Measurements from ENCODE around the gene PKIG. TPM values are rescaled to one million over a fixed set of nuclear protein-coding genes. Genes with fewer than 3 reads are reported as not detected.

PKIG gene
- total RNA-seq, 2 experiments from 2014 or later: 31.7 to 46.9 TPM

GRCh38 chr20:44543358-44543757 lies 39.0 kb upstream of the PKIG start:
- DNase-seq (ENCODE audit: low spot score): no peak
- H3K27ac ChIP-seq (ENCODE audit: low read depth, low read length, poor library complexity, severe bottlenecking): no peak overlapping the region
- no TSS peak for BruUV-seq (replicated peaks)
- H3K9me2 ChIP-seq (ENCODE audit: insufficient read depth, low read length): no peaks in the 10 kb centered on the region
- intact Hi-C loops (cut with micrococcal nuclease; ENCODE audit: unreplicated experiment): no loop called here
- no peaks in the 10 kb centered on the region for H4K20me1 ChIP-seq (ENCODE audit: insufficient read depth, low read length)
- H3K4me2 ChIP-seq (ENCODE audit: low read length): no peak overlapping the region
- POLR2A ChIA-PET: interaction anchor here (0.6 kb wide), 1 partner anchor 151 kb away, joined by 8 read pairs; no protein-coding TSS in a partner anchor
- H3K79me2 ChIP-seq (ENCODE audit: insufficient read depth, low read depth, low read length): no peaks in the 10 kb centered on the region
- no peak overlapping the region for H2AFZ ChIP-seq (ENCODE audit: low read length)
- H3K4me1 ChIP-seq (ENCODE audit: insufficient read depth, low read length, poor library complexity, severe bottlenecking): no peaks in the 10 kb centered on the region
- TF ChIP-seq CTCF (conservative IDR thresholded peaks at IDR 0.05; ENCODE audit: low read length): no peak
- no peak for TF ChIP-seq EZH2phosphoT487 (IDR thresholded peaks at IDR 0.05; ENCODE audit: borderline replicate concordance, low read depth, low read length)
- H3K36me3 ChIP-seq (ENCODE audit: insufficient read depth, low read length): no peaks in the 10 kb centered on the region
- CTCF ChIA-PET (ENCODE audit: unreplicated experiment): no interaction called here
- no peaks in the 10 kb centered on the region for H3K9me3 ChIP-seq (ENCODE audit: low read length)
- H3K4me3 ChIP-seq (ENCODE audit: low read depth, low read length, poor library complexity, severe bottlenecking): no peak overlapping the region

- Histone ChIP-seq H3K4me1 (ENCODE audit: insufficient read depth, low read length, poor library complexity, severe bottlenecking) (no peaks in the 10 kb centered on the region), H4K20me1 (ENCODE audit: insufficient read depth, low read length) (no peaks in the 10 kb centered on the region), H3K9me3 (ENCODE audit: low read length) (no peaks in the 10 kb centered on the region), H3K27ac (ENCODE audit: low read depth, low read length, poor library complexity, severe bottlenecking) (no peak overlapping the region), H3K36me3 (ENCODE audit: insufficient read depth, low read length) (no peaks in the 10 kb centered on the region), H2AFZ (ENCODE audit: low read length) (no peak overlapping the region), H3K4me3 (ENCODE audit: low read depth, low read length, poor library complexity, severe bottlenecking) (no peak overlapping the region), H3K4me2 (ENCODE audit: low read length) (no peak overlapping the region), H3K9me2 (ENCODE audit: insufficient read depth, low read length) (no peaks in the 10 kb centered on the region), H3K79me2 (ENCODE audit: insufficient read depth, low read depth, low read length) (no peaks in the 10 kb centered on the region)
- TF ChIP-seq EZH2phosphoT487 (IDR thresholded peaks at IDR 0.05; ENCODE audit: borderline replicate concordance, low read depth, low read length) (no peak), CTCF (conservative IDR thresholded peaks at IDR 0.05; ENCODE audit: low read length) (no peak)
- BruUV-seq (replicated peaks): no TSS peak
- ChIA-PET POLR2A (interaction anchor here (0.8 kb wide), 1 partner anchor 826 kb away, joined by 3 read pairs; no protein-coding TSS in a partner anchor), CTCF (ENCODE audit: unreplicated experiment) (no interaction called here)
- no peak for DNase-seq (ENCODE audit: low spot score)
- intact Hi-C loops (cut with micrococcal nuclease; ENCODE audit: unreplicated experiment): no loop called here
Measured at GRCh38 chr20:44544263-44544662, 38.1 kb upstream of the PKIG start.

GRCh38 chr20:44547419-44547818 lies 35.0 kb upstream of the PKIG start:
- peaks cover 3% of the 10 kb centered on the region for H3K4me1 ChIP-seq (ENCODE audit: insufficient read depth, low read length, poor library complexity, severe bottlenecking)
- no peak overlapping the region for H3K4me2 ChIP-seq (ENCODE audit: low read length)
- no peaks in the 10 kb centered on the region for H4K20me1 ChIP-seq (ENCODE audit: insufficient read depth, low read length)
- no peak overlapping the region for H3K4me3 ChIP-seq (ENCODE audit: low read depth, low read length, poor library complexity, severe bottlenecking)
- H2AFZ ChIP-seq (ENCODE audit: low read length): no peak overlapping the region
- H3K79me2 ChIP-seq (ENCODE audit: insufficient read depth, low read depth, low read length): no peaks in the 10 kb centered on the region
- H3K27ac ChIP-seq (ENCODE audit: low read depth, low read length, poor library complexity, severe bottlenecking): no peak overlapping the region
- H3K36me3 ChIP-seq (ENCODE audit: insufficient read depth, low read length): no peaks in the 10 kb centered on the region
- no peaks in the 10 kb centered on the region for H3K9me3 ChIP-seq (ENCODE audit: low read length)
- intact Hi-C loops (cut with micrococcal nuclease; ENCODE audit: unreplicated experiment): no loop called here
- CTCF ChIA-PET (ENCODE audit: unreplicated experiment): no interaction called here
- BruUV-seq (replicated peaks): no TSS peak
- H3K9me2 ChIP-seq (ENCODE audit: insufficient read depth, low read length): no peaks in the 10 kb centered on the region
- TF ChIP-seq CTCF (conservative IDR thresholded peaks at IDR 0.05; ENCODE audit: low read length) (no peak), EZH2phosphoT487 (IDR thresholded peaks at IDR 0.05; ENCODE audit: borderline replicate concordance, low read depth, low read length) (no peak)
- POLR2A ChIA-PET: interaction anchor here (0.5 to 2.2 kb wide), 3 partner anchors 9 to 47 kb away, joined by 3 to 8 read pairs (median 3); no protein-coding TSS in a partner anchor
- DNase-seq (ENCODE audit: low spot score): no peak

All from OCI-LY7 (cell line).